ENCODE data around the gene KBTBD8.

DNA sequence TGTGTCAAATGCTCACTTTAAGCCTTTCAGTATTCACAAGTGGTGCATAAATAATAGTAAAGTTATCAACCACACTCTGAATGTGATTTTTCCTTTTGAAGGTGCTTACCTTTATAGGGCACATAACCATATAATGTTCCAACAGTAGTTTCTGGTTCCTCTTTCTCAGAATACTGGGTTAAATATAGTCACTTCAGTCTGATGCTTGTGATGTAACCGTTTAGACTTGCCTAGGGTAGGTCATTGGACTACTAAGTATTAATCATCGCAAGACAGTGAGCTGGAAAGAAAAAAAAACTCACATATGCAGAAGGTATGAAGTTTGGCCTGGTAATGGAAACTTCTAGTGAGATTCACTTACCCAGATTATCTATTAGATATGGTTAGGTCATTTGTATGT, 1.9 kb downstream of the KBTBD8 start:
- TF ChIP-seq POLR2A (IDR thresholded peaks at IDR 0.05): no peak
- TF ChIP-seq, protein P1, sequence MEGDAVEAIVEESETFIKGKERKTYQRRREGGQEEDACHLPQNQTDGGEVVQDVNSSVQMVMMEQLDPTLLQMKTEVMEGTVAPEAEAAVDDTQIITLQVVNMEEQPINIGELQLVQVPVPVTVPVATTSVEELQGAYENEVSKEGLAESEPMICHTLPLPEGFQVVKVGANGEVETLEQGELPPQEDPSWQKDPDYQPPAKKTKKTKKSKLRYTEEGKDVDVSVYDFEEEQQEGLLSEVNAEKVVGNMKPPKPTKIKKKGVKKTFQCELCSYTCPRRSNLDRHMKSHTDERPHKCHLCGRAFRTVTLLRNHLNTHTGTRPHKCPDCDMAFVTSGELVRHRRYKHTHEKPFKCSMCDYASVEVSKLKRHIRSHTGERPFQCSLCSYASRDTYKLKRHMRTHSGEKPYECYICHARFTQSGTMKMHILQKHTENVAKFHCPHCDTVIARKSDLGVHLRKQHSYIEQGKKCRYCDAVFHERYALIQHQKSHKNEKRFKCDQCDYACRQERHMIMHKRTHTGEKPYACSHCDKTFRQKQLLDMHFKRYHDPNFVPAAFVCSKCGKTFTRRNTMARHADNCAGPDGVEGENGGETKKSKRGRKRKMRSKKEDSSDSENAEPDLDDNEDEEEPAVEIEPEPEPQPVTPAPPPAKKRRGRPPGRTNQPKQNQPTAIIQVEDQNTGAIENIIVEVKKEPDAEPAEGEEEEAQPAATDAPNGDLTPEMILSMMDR (IDR thresholded peaks at IDR 0.05): no peak

All from lower leg skin (tissue), 3 donors.